RCC 7860 (cell line): ENCODE data around the gene EFCAB8.

Experiments used
- DNase-seq: peaks from one replicate; pipeline ENCODE4 v3.0.0-alpha.2; 2015; ENCODE audit warnings: low spot score
- FAIRE-seq: peaks from 2 replicates; lab custom pipeline; 2012; peaks lifted over from hg19 to GRCh38; lab: Jason Lieb, UNC

Gene EFCAB8

DNA sequence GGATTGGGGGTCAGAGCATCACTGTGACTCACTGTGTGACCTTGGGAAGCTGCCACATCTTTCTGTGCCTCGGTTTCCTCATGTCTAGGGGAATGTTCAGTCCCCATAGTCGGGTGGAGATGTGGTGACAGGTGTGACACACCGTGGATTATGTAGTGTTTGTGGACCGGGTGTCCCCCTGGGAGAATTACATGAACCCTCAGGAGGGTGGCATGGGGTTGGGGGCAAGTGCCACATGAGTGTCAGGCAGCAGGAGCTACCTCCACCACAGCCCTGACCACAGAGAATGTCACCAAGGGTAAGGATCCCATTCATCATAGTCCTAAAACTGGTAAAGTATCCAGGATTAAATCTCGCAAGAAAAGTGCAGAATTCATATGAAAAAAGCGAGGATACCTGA, 122.3 kb downstream of the EFCAB8 start:
- DNase-seq = no peak
- FAIRE-seq = no peak

DNA sequence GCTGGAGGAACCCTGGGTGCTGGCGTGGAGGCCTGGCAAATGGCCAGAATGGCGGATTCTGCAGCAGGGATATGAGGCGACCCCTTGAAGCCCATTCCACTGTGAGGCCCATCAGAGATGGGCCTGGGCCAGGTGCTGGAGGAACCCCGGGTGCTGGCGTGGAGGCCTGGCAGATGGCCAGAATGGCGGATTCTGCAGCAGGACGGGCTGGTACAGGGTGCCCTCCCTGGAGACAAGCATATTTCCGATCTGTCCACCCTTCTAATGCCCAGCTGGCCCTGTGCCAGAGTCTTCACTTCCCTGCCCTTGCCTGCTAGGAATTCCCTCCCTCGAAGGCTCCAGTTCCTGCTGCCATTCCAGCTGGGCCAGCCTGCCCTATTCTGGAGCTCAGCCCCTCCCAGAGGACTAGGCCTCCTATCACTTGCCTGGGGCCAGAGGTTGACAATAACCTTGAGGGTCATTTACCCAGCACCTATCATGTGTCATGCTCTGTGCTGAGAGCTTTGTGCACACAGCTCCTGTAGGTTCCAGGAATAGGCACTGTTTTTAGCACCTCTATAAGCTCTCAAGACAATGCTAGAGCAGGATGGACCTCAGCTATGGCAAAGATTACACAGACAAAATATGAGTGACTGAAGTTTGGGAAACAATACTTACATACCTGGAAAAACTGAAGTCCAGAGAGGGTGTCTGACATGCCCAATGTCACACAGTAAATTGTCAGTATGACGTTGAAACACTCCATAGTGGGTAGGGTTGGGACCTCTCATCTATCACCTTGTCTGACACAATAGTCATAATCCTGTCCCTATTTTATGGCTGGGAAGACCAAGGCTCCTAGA, 124.1 kb downstream of the EFCAB8 start:
- DNase-seq (no peak), FAIRE-seq (no peak)

- no peak for FAIRE-seq
Measured at GRCh38 chr20:32983459-32984112, 124.9 kb downstream of the EFCAB8 start.

DNA sequence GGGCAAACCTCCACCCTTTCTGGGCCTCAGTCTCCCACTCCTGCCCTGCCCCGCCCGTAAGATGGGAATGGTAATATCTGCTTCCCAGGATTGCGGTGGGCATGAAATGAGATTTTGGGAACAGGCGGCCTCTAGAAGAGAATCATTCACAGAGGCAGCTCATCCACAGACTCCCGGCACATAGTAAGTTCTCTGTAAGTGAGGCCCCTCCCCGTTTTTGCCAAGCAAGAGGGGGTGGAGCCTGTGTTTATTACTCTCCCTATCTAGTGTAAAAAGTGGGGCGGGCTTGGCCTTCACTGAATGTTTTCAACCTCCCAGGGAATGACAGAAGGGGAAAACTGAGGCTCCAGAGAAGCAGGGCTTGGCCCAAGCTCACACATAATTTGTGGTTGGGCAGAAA, 125.5 kb downstream of the EFCAB8 start:
- no peak for FAIRE-seq
- DNase-seq = no peak

More at GRCh38 chr20:32983459-32984112, 124.9 kb downstream of the EFCAB8 start:
- DNase-seq = no peak

DNA sequence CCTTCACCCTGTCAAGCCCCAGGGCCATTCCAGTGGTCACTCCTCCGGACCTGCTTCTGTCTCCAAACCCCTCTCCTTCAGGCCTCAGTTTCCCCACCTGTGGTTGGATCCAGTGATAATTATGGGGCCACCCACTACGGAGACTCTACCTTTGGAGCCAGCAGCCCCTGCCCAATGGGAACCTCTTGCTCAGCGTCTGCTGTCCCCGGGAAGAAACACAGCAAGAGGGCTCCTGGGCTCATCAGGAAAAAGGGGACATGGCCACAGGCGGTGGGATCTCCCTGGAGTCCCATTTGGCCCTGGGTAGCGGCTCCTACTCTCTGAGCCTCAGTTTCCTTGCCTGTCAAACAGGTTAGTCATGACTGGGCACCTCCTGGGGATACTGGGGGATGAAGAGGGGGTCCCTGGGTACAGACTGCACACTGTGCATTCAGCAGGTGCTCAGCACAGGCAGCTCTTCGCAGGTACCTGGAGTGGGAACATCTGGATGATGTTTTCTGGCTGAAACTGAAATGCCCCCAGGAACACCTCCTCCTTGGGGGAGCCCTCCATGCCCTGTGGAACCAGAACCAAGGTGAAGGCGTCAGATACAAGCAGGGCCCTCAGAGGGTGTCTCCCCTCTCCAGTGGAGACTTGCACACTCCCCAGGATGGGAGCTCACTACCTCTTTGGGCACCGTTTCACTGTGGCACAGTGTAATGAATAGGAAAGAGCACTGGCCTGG, 126.1 kb downstream of the EFCAB8 start:
- no peak for FAIRE-seq

GRCh38 chr20:32985596-32985995, 126.9 kb downstream of the EFCAB8 start:
- FAIRE-seq = no peak
- no peak for DNase-seq

More for the DNA sequence above, 126.1 kb downstream of the EFCAB8 start:
- DNase-seq = no peak

- no peak for FAIRE-seq
- DNase-seq = no peak
Measured at GRCh38 chr20:32986331-32986966, 127.7 kb downstream of the EFCAB8 start.

GRCh38 chr20:32987044-32987825, 128.5 kb downstream of the EFCAB8 start:
- no peak for DNase-seq
- FAIRE-seq = no peak

- FAIRE-seq = no peak
- DNase-seq = no peak
Measured at GRCh38 chr20:32988008-32988407, 129.3 kb downstream of the EFCAB8 start.

DNA sequence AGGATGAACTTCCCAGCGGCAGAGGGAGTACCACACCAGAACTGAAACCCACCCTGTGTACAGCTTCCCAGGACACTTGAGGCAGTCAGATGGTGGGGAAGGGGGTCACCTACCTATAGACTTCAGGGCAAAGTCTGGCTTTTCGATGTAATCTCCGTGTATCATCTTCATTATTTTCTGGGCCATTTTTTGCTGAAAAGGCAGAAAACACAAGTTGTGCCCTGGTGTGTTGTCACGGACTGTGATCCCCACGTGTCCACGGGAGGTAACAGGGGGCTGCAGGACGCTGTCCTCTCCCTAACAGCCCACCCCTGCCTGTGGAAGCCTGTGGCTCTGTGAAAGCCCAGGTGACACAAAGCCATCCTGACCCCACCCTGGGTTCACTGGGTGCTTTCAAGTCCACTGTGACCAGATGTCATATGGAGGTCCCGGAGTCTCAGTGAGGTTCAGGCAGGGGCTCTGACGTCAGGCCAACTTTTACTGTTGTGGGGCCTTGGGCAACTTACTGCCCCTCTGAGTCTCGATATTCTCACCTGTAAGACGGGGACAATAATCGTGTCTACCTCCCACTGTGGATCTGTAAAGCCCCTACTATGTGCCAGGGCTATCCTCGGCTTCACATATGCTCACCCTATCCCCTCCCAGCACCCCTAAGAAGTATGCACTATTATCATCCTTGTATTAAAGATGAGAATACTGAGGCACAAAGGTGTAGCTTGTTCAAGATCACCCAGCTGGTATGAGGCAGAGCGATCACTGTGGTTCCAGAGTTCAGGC, 131.0 kb downstream of the EFCAB8 start:
- no peak for DNase-seq
- no peak for FAIRE-seq

DNA sequence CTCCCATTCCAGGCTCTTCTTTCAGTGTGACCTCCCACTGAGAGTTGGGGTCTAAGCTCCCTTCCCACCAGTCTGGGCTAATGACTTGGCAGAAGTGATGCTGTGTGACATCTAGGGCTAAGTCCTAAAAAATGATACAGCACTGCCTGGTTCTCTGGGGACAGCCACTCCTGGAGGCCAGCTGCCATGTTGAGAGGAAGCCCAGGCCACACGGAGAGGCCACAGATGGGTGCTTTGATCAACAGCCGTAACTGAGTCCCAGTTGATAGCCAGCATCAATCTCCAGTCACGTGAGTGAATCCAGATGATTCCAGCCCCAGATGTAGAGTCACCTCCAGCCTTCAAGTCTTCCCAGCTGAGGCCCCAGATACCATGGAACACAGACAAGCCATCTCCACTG, 131.7 kb downstream of the EFCAB8 start:
- FAIRE-seq (no peak), DNase-seq (no peak)

GRCh38 chr20:32991383-32991782, 132.7 kb downstream of the EFCAB8 start:
- no peak for DNase-seq
- no peak for FAIRE-seq

GRCh38 chr20:32991792-32992641, 133.3 kb downstream of the EFCAB8 start:
- no peak for DNase-seq
- no peak for FAIRE-seq

- DNase-seq (no peak), FAIRE-seq (no peak)
Measured at GRCh38 chr20:32993496-32994050, 134.8 kb downstream of the EFCAB8 start.

DNA sequence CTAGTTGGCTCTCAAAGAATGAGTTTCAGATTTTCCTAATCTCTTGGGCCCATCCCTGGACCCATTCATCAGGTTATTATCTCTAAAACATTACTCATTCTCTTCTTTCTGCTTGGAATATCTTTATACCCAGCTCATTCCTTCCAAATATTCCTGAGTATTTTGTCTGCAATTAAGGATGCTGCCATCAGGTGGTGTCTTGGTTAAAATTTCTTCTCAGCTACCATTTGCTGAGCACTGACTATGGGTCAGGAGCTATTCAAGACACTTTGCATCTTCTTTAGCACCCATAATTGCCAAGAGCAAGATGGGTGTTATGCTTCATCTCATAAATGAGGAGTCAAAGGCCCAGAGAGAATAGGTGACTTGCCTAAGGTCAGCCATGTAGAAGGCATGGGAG, 137.1 kb downstream of the EFCAB8 start:
- DNase-seq (no peak), FAIRE-seq (no peak)

- no peak for FAIRE-seq
- DNase-seq = no peak
Measured at GRCh38 chr20:32997431-32997830, 138.7 kb downstream of the EFCAB8 start.

DNA sequence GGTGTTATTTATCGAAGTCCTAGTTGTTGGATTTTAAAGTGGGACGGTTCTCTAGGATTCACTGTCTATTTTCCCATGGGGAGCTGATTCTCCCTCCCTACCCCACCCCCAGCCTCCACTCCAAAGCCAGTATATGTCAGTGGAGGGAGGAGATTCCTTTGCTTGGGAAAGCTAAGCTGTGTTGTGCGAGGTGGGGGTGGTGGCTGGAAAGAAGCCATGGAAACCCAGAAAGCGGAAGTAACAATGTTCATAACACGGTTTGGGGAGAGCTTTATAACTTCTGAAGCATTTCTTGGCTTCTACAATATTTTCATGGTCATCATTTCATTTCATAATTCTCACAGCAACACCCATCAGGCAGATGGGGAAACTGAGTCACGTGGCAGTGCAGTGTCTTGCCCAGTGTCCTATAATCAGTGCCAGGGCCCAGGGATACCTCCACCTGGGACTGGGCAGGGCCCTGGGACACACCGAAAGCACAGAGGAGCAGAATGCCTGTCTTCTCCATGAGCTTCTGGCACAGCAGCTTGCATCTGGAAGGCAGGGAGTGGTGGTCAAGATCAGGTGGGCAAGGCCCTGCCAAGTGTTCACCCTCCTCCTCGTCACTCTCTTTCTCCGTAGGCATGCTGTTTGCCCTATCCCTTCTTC, 141.0 kb downstream of the EFCAB8 start:
- no peak for FAIRE-seq
- DNase-seq = no peak
